ENCODE measurements around the gene CSKMT.

DNA sequence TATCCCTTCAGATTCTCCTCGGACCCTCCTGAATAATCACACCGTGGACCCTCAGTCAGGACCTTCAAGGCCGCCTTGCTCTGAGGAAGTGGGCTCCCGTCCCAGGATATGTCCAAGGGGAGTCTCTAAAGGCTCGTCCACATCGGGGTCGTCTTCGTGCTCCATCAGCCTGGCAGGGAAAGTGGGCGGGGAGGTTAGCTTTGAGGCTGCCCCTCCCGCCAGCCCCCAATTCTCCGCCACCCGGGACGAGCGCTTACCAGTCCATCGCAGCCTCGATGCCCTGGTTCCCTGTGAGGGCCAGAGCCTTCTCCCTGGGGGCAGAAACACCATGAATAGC is 13.3 kb downstream of the CSKMT start:
- TF ChIP-seq, protein P1, sequence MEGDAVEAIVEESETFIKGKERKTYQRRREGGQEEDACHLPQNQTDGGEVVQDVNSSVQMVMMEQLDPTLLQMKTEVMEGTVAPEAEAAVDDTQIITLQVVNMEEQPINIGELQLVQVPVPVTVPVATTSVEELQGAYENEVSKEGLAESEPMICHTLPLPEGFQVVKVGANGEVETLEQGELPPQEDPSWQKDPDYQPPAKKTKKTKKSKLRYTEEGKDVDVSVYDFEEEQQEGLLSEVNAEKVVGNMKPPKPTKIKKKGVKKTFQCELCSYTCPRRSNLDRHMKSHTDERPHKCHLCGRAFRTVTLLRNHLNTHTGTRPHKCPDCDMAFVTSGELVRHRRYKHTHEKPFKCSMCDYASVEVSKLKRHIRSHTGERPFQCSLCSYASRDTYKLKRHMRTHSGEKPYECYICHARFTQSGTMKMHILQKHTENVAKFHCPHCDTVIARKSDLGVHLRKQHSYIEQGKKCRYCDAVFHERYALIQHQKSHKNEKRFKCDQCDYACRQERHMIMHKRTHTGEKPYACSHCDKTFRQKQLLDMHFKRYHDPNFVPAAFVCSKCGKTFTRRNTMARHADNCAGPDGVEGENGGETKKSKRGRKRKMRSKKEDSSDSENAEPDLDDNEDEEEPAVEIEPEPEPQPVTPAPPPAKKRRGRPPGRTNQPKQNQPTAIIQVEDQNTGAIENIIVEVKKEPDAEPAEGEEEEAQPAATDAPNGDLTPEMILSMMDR (IDR thresholded peaks at IDR 0.05): no peak
- TF ChIP-seq POLR2A (IDR thresholded peaks at IDR 0.05): no peak
